WERI-Rb-1 (cell line): ENCODE results near the gene KCNMA1.

ENCODE experiments used
- DNase-seq: peaks from one replicate; pipeline ENCODE4 v3.0.0-alpha.2; 2020
- H3K27ac ChIP-seq: fragments of 250-450 bp; sonication (Bioruptor Pico); 2 replicates; pipeline ENCODE4 v1.5.1; 2020; ENCODE audit warnings: mild to moderate bottlenecking, moderate library complexity
- H3K27me3 ChIP-seq: fragments of 250-450 bp; sonication (Bioruptor Pico); 2 replicates; pipeline ENCODE4 v1.5.1; 2021; ENCODE audit warnings: mild to moderate bottlenecking, low read depth, moderate library complexity; ENCODE audit not compliant: insufficient read depth, severe bottlenecking
- H3K36me3 ChIP-seq: fragments of 250-450 bp; sonication (Bioruptor Pico); 2 replicates; pipeline ENCODE4 v1.5.1; 2020; ENCODE audit warnings: mild to moderate bottlenecking, moderate library complexity
- H3K4me3 ChIP-seq: 2 replicates; pipeline ENCODE4 v1.5.1; 2011; ENCODE audit warnings: low read depth, mild to moderate bottlenecking, control low read depth, low read length
- H3K9me3 ChIP-seq: fragments of 250-450 bp; sonication (Bioruptor Pico); 2 replicates; pipeline ENCODE4 v1.5.1; 2021; ENCODE audit warnings: mild to moderate bottlenecking, moderate library complexity; ENCODE audit not compliant: severe bottlenecking
- TF ChIP-seq, protein P1 (sequence below): IDR thresholded peaks from 2 replicates; pipeline ENCODE4 v1.5.1; 2011; ENCODE audit warnings: low read depth, mild to moderate bottlenecking, control low read depth, inconsistent platforms, low read length

The KCNMA1 gene

DNA sequence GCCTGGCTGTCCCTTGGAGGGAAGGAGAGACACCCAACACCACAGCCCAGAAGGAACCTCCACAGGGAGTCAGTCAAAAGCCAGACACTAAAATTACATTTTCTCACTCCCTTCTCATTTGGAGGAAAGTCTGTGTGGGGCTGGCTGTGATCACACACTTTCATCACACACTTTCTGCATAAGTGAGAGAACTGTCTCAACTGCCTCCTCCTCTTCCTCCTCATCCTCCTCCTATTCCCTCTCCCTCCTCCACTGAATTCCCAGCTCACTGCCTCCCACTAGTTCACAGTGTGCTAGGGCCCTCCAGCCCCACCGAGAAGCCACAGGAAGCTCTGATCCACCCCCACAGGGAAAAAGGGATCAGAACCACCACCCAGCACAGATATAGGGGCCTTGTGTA, 91.6 kb downstream of the KCNMA1 start:
- DNase-seq: no peak
- TF ChIP-seq, protein P1, sequence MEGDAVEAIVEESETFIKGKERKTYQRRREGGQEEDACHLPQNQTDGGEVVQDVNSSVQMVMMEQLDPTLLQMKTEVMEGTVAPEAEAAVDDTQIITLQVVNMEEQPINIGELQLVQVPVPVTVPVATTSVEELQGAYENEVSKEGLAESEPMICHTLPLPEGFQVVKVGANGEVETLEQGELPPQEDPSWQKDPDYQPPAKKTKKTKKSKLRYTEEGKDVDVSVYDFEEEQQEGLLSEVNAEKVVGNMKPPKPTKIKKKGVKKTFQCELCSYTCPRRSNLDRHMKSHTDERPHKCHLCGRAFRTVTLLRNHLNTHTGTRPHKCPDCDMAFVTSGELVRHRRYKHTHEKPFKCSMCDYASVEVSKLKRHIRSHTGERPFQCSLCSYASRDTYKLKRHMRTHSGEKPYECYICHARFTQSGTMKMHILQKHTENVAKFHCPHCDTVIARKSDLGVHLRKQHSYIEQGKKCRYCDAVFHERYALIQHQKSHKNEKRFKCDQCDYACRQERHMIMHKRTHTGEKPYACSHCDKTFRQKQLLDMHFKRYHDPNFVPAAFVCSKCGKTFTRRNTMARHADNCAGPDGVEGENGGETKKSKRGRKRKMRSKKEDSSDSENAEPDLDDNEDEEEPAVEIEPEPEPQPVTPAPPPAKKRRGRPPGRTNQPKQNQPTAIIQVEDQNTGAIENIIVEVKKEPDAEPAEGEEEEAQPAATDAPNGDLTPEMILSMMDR: no peak

DNA sequence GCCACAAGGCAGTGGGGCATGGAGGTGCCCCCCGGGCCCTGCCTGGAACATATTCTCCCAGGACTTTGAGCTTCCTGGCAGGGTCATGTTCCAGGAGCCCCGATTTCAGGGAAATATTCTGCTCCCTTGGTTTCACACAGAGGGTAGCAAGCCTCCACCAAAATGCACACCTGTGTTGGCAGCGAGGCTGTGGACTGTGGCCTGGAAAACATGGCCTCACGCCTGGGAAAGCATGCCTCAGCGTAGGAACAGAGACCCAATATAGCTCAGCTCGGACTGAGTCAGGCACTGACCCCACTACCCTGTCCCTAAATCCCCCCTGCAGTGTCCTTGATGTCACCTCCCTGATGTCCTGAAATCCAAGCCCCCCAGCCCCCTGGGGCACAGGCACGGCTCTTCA, 92.0 kb downstream of the KCNMA1 start:
- Histone ChIP-seq H3K27ac (no peak overlapping the region), H3K4me3 (no peak overlapping the region), H3K9me3 (no peaks in the 10 kb centered on the region), H3K36me3 (no peaks in the 10 kb centered on the region), H3K27me3 (no peaks in the 10 kb centered on the region)
- no peak for DNase-seq
- TF ChIP-seq, protein P1: no peak

More for the DNA sequence above, 91.6 kb downstream of the KCNMA1 start:
- H3K27me3 ChIP-seq: no peaks in the 10 kb centered on the region
- no peak overlapping the region for H3K27ac ChIP-seq
- H3K4me3 ChIP-seq: no peak overlapping the region
- H3K9me3 ChIP-seq: no peaks in the 10 kb centered on the region
- no peaks in the 10 kb centered on the region for H3K36me3 ChIP-seq

DNA sequence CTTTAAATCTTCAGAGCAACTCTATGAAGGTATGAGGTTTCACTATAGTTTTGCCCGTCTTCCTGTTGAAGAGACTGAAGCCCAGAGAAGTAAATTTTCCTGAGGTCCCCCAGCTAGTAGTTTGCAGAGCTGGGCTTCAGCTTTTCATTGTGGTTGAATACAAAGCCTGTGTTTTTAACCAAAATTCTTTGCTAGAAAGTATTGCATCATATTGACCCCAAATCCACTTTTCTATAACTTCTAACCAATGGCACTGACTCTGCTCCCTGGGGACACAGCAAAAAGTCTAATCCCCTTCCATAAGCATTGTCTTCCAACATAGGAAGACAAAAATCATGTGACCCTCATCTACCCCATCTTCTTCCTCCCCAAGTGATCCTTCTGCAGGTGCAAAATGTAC, 93.0 kb downstream of the KCNMA1 start:
- H3K4me3 ChIP-seq: no peak overlapping the region

DNA sequence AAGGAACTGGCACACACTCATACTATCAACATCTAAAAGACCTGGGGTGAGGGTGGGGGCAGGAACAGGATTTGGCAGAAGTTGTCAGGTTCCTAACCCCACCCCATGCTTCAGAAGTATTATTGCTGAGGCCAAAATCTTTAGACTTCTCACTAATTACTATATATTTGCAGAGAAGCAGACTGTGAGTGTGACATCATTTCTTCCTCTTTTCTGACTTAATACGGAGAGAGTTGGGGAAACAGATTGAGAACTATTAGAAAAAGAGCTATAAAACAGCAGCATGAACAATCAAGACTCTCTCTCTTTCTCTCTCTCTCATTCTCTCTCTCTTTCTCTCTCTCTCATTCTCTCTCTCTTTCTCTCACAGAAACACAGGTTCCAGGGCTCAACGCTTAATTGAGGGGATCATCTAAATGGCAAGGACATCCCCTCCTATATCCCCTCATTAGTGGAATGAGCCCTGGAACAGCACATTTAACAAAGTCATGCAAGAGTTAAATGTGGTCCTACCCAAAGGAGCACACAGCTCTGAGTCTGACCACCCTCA, 94.8 kb downstream of the KCNMA1 start:
- Histone ChIP-seq H3K4me3 (no peak overlapping the region), H3K9me3 (no peaks in the 10 kb centered on the region), H3K27ac (no peak overlapping the region), H3K27me3 (no peaks in the 10 kb centered on the region), H3K36me3 (no peaks in the 10 kb centered on the region)
- TF ChIP-seq, protein P1: no peak
- no peak for DNase-seq

More for the DNA sequence above, 93.0 kb downstream of the KCNMA1 start:
- no peaks in the 10 kb centered on the region for H3K27me3 ChIP-seq
- no peak overlapping the region for H3K27ac ChIP-seq
- no peaks in the 10 kb centered on the region for H3K9me3 ChIP-seq
- no peak for DNase-seq
- TF ChIP-seq, protein P1: no peak
- no peaks in the 10 kb centered on the region for H3K36me3 ChIP-seq

DNA sequence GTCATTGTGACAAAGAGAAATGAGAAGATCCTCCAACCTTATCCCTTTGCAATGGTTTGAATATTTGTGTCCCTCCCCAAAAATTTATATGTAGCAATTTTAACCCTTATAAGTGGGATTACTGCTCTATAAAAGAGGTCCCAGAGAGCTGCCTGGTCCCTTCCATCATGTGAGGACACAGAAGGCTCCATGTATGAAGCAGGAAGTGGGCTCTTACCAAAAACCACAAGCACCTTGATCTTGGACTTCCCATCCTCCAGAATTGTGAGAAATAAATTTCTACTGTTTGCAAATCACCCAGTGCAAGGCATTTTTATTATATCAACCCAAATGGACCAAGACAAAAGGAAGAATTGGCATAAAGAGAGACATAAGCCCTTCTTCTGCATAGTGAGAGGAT, 95.7 kb downstream of the KCNMA1 start:
- Histone ChIP-seq H3K36me3 (no peaks in the 10 kb centered on the region), H3K9me3 (no peaks in the 10 kb centered on the region), H3K27me3 (no peaks in the 10 kb centered on the region), H3K27ac (no peak overlapping the region), H3K4me3 (no peak overlapping the region)
- TF ChIP-seq, protein P1: no peak
- no peak for DNase-seq

DNA sequence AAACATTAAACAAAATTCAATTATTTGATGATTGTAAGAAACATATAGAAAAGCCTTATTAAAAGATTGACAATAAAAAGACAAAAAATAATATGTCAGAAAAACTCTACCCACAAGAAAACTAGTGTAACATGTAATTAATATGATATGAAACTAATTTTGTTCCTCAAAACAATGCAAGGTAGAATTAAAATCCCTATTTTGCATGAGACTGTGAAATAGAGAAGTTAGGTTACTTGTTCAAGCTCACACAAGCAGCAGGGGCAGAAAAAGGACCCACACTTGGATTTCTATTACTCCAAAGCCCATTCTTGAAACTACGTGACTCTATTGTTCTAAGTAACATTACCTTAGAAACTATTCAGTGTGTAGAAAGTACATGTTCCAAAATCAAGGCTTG, 96.4 kb downstream of the KCNMA1 start:
- H3K27me3 ChIP-seq: no peaks in the 10 kb centered on the region
- no peaks in the 10 kb centered on the region for H3K9me3 ChIP-seq
- H3K27ac ChIP-seq: no peak overlapping the region
- H3K36me3 ChIP-seq: no peaks in the 10 kb centered on the region
- DNase-seq: no peak
- TF ChIP-seq, protein P1: no peak
- H3K4me3 ChIP-seq: no peak overlapping the region
